GM23248 (cell line): ENCODE results near the gene ANO8. TPM values are rescaled to one million over a fixed set of nuclear protein-coding genes. Genes with fewer than 3 reads are reported as not detected.
"Not testable (repeated sequence)": the region's sequence is repeated elsewhere in the genome, so short reads cannot be mapped to it uniquely, and the experiment has no call there.

Source experiments
- DNase-seq: peaks from one replicate; pipeline ENCODE4 v3.0.0-alpha.2; 2015
- H2AFZ ChIP-seq: fragments of 200-600 bp; sonication (generic); 2 replicates; pipeline ENCODE4 v1.6.1; 2016; ENCODE audit warnings: antibody characterized with exemption
- H3F3A ChIP-seq: fragments of 200-600 bp; sonication (generic); 2 replicates; pipeline ENCODE4 v1.6.1; 2016; ENCODE audit warnings: mild to moderate bottlenecking, antibody characterized with exemption, mixed run types; ENCODE audit not compliant: insufficient read depth
- H3K27ac ChIP-seq: fragments of 200-600 bp; sonication (generic); 2 replicates; pipeline ENCODE4 v1.5.1; 2016; ENCODE audit warnings: mild to moderate bottlenecking
- H3K27me3 ChIP-seq: fragments of 200-600 bp; sonication (generic); replicated peaks from 2 replicates; pipeline ENCODE4 v1.6.1; 2016; ENCODE audit warnings: mild to moderate bottlenecking; ENCODE audit not compliant: insufficient read depth
- H3K36me3 ChIP-seq: fragments of 200-600 bp; sonication (generic); 2 replicates; pipeline ENCODE4 v1.6.1; 2016; ENCODE audit warnings: low read depth, mild to moderate bottlenecking
- H3K4me1 ChIP-seq: fragments of 200-600 bp; sonication (generic); 2 replicates; pipeline ENCODE4 v1.6.1; 2016; ENCODE audit warnings: mild to moderate bottlenecking; ENCODE audit not compliant: insufficient read depth
- H3K4me2 ChIP-seq: fragments of 200-600 bp; sonication (generic); one replicate; pipeline ENCODE4 v1.6.1; 2016; ENCODE audit warnings: mild to moderate bottlenecking; ENCODE audit not compliant: unreplicated experiment
- H3K4me3 ChIP-seq: fragments of 200-600 bp; sonication (generic); 2 replicates; pipeline ENCODE4 v1.5.1; 2016; ENCODE audit warnings: mild to moderate bottlenecking
- H3K79me2 ChIP-seq: fragments of 200-600 bp; sonication (generic); 2 replicates; pipeline ENCODE4 v1.6.1; 2016; ENCODE audit warnings: mild to moderate bottlenecking; ENCODE audit not compliant: insufficient read depth
- H3K9ac ChIP-seq: fragments of 200-600 bp; sonication (generic); 2 replicates; pipeline ENCODE4 v1.6.1; 2016; ENCODE audit warnings: mild to moderate bottlenecking
- H3K9me2 ChIP-seq: fragments of 200-600 bp; sonication (generic); 2 replicates; pipeline ENCODE4 v1.6.1; 2016; ENCODE audit warnings: mixed run types, mild to moderate bottlenecking, moderate library complexity; ENCODE audit not compliant: insufficient read depth
- H3K9me3 ChIP-seq: fragments of 200-600 bp; sonication (generic); one replicate; pipeline ENCODE4 v1.6.1; 2017; ENCODE audit warnings: low read depth
- H4K20me1 ChIP-seq: fragments of 200-600 bp; sonication (generic); 2 replicates; pipeline ENCODE4 v1.6.0; 2016; ENCODE audit not compliant: insufficient read depth
- EZH2 ChIP-seq: fragments of 200-600 bp; sonication (generic); IDR thresholded peaks from 2 replicates; pipeline ENCODE4 v1.6.1; 2018; ENCODE audit warnings: antibody characterized with exemption, mild to moderate bottlenecking; ENCODE audit not compliant: insufficient read depth, poor library complexity, severe bottlenecking
- EZH2phosphoT487 ChIP-seq: fragments of 200-600 bp; sonication (generic); IDR thresholded peaks from 2 replicates; pipeline ENCODE4 v1.6.1; 2018; ENCODE audit warnings: antibody characterized with exemption, moderate library complexity, mild to moderate bottlenecking, low read depth; ENCODE audit not compliant: insufficient read depth
- WGBS, 2 experiments: methylation state at CpG; one replicate each; pipeline ENCODE4 v1.1.6; 2015 to 2017; ENCODE audit warnings: low lambda C conversion rate in 2 of 2, low coverage in 1 of 2; ENCODE audit errors: missing lambda C conversion rate in 2 of 2; 5-methylcytosine and 5-hydroxymethylcytosine counted together
- in situ Hi-C: fragments of 300-500 bp; cut with MboI; formaldehyde crosslinking; loops from 2 replicates; pipeline ENCODE4 v1.15.0; 2020
- polyA plus RNA-seq: library from polyadenylated mRNA; unstranded; fragments of >200 nt; fragmentation: Nextera tagmentation; extraction: Ambion mirVana; gene quantifications from 2 replicates; pipeline ENCODE4 v1.2.1, GENCODE V29; 2016
- total RNA-seq: library from RNA; depleted of rRNA; stranded (reverse); fragments of >200 nt; shearing (Covaris generic); gene quantifications from 2 replicates; pipeline ENCODE4 v1.2.3, GENCODE V29; 2014

The ANO8 gene
- total and polyA plus RNA-seq, 2 experiments from 2014 or later = 0.61 to 4.0 TPM

- no peaks in the 10 kb centered on the region for H3K9me2 ChIP-seq
- no peak within 1 kb of the TSS for H3K4me3 ChIP-seq
- H4K20me1 ChIP-seq = no peaks in the 10 kb centered on the region
- H3K9me3 ChIP-seq = no peaks in the 10 kb centered on the region
- no peak for DNase-seq
- TF ChIP-seq EZH2phosphoT487 (no peak), EZH2 (no peak)
- no peak within 1 kb of the TSS for H3K9ac ChIP-seq
- in situ Hi-C loops = no loop called here
- no peaks in the 10 kb centered on the region for H3K79me2 ChIP-seq
- H3K4me1 ChIP-seq = no peaks in the 10 kb centered on the region
- no peaks in the 10 kb centered on the region for H3K36me3 ChIP-seq
- 0 out of 2 replicates have a peak, but pooled peaks cover 8% of the 10 kb centered on the region for H3K27me3 ChIP-seq
- no peak within 1 kb of the TSS for H3K4me2 ChIP-seq
- no peaks in the 10 kb centered on the region for H3F3A ChIP-seq
- 58 to 61% methylated on average over 32 to 39 of the region's 39 CpGs for WGBS, 2 experiments
- no peak within 1 kb of the TSS for H2AFZ ChIP-seq
- no peak within 1 kb of the TSS for H3K27ac ChIP-seq
Observed at GRCh38 chr19:17376935-17377600, 42.4 kb upstream of the ANO8 start, which contains the start of gene PLVAP. TSS of gene PLVAP (minus strand) at chr19:17377342. CDS start at chr19:17377288, 54 bp downstream.

GRCh38 chr19:17370026-17370587, 35.5 kb upstream of the ANO8 start:
- Histone ChIP-seq H3K36me3 (no peaks in the 10 kb centered on the region), H3K4me1 (no peaks in the 10 kb centered on the region), H3K9ac (no peak overlapping the region), H3K4me2 (no peak overlapping the region), H3K27me3 (no peaks in the 10 kb centered on the region), H3K79me2 (no peaks in the 10 kb centered on the region), H4K20me1 (no peaks in the 10 kb centered on the region), H3F3A (no peaks in the 10 kb centered on the region), H2AFZ (no peak overlapping the region), H3K9me2 (no peaks in the 10 kb centered on the region), H3K4me3 (no peak overlapping the region), H3K27ac (no peak overlapping the region), H3K9me3 (no peaks in the 10 kb centered on the region)
- WGBS, 2 experiments = 33 to 37% methylated on average over 8 of the region's 8 CpGs
- peak; percentile 32 for DNase-seq
- TF ChIP-seq EZH2 = no peak
- no peak for TF ChIP-seq EZH2phosphoT487
- in situ Hi-C loops = no loop called here

- Histone ChIP-seq H2AFZ (no peak overlapping the region), H3K9ac (no peak overlapping the region), H3K4me3 (no peak overlapping the region), H3K79me2 (no peaks in the 10 kb centered on the region), H3K27ac (no peak overlapping the region), H3K4me1 (no peaks in the 10 kb centered on the region), H3K27me3 (no peaks in the 10 kb centered on the region; the same call in 1 of the 2 replicates), H3F3A (no peaks in the 10 kb centered on the region), H3K4me2 (no peak overlapping the region), H3K9me2 (no peaks in the 10 kb centered on the region), H4K20me1 (no peaks in the 10 kb centered on the region), H3K9me3 (no peaks in the 10 kb centered on the region), H3K36me3 (no peaks in the 10 kb centered on the region)
- no peak for DNase-seq
- in situ Hi-C loops = no loop called here
- 72 to 74% methylated on average over 22 of the region's 22 CpGs for WGBS, 2 experiments
- no peak for TF ChIP-seq EZH2
- TF ChIP-seq EZH2phosphoT487 = no peak
Observed at GRCh38 chr19:17365361-17365760, 30.7 kb upstream of the ANO8 start.

- H3K4me1 ChIP-seq, H3K79me2 ChIP-seq, H3K27me3 ChIP-seq, H3K4me2 ChIP-seq, H3K9me2 ChIP-seq, H3F3A ChIP-seq, H3K36me3 ChIP-seq, in situ Hi-C loops, H4K20me1 ChIP-seq, H3K9me3 ChIP-seq, H3K27ac ChIP-seq, H2AFZ ChIP-seq, H3K9ac ChIP-seq, H3K4me3 ChIP-seq, DNase-seq: not testable (repeated sequence)
- 88 to 89% methylated on average over 17 to 20 of the region's 20 CpGs for WGBS, 2 experiments
Observed at GRCh38 chr19:17363852-17364605, 29.4 kb upstream of the ANO8 start.
